ENCODE results near the gene PATJ.

The PATJ gene

GRCh38 chr1:61980561-61980960 is 238.3 kb downstream of the PATJ start:
- no peak overlapping the region for H3K4me3 ChIP-seq (ENCODE audit: low read length)
- no peak for TF ChIP-seq CTCF (IDR thresholded peaks at IDR 0.05; ENCODE audit: insufficient read depth, low read depth, low read length, missing control alignments)
- peak; percentile 32 for DNase-seq (ENCODE audit: low read depth)

GRCh38 chr1:61981870-61982660 is 239.8 kb downstream of the PATJ start:
- no peak overlapping the region for H3K4me3 ChIP-seq (ENCODE audit: low read length)
- DNase-seq (ENCODE audit: low read depth), result no peak
- TF ChIP-seq CTCF (IDR thresholded peaks at IDR 0.05; ENCODE audit: insufficient read depth, low read depth, low read length, missing control alignments), result no peak

GRCh38 chr1:61983236-61983635 is 241.0 kb downstream of the PATJ start:
- H3K4me3 ChIP-seq (ENCODE audit: low read length), result no peak overlapping the region
- DNase-seq (ENCODE audit: low read depth), result no peak
- TF ChIP-seq CTCF (IDR thresholded peaks at IDR 0.05; ENCODE audit: insufficient read depth, low read depth, low read length, missing control alignments), result no peak

GRCh38 chr1:61992257-61992656 is 250.0 kb downstream of the PATJ start:
- no peak overlapping the region for H3K4me3 ChIP-seq (ENCODE audit: low read length)
- DNase-seq (ENCODE audit: low read depth), result no peak
- no peak for TF ChIP-seq CTCF (IDR thresholded peaks at IDR 0.05; ENCODE audit: insufficient read depth, low read depth, low read length, missing control alignments)

- peak; percentile 91 for DNase-seq (ENCODE audit: low read depth)
- no peak overlapping the region for H3K4me3 ChIP-seq (ENCODE audit: low read length)
- no peak for TF ChIP-seq CTCF (IDR thresholded peaks at IDR 0.05; ENCODE audit: insufficient read depth, low read depth, low read length, missing control alignments)
Measured at GRCh38 chr1:61993331-61993961, 251.2 kb downstream of the PATJ start.

- DNase-seq (ENCODE audit: low read depth), result no peak
- no peak for TF ChIP-seq CTCF (IDR thresholded peaks at IDR 0.05; ENCODE audit: insufficient read depth, low read depth, low read length, missing control alignments)
- H3K4me3 ChIP-seq (ENCODE audit: low read length), result no peak overlapping the region
Measured at GRCh38 chr1:61995641-61996040, 253.4 kb downstream of the PATJ start.

All from epithelial cell of esophagus (primary cell).